HG03354 (cell line): Measurements from ENCODE around the gene ANKS1A.
"Not testable (repeated sequence)": the region's sequence is repeated elsewhere in the genome, so short reads cannot be mapped to it uniquely, and the experiment has no call there.

Experiments
- ATAC-seq: cut with Tn5 transposase; IDR thresholded peaks from one replicate; pipeline ENCODE4 v1.9.1; 2021; ENCODE audit warnings: mild to moderate bottlenecking; ENCODE audit not compliant: unreplicated experiment, poor library complexity, severe bottlenecking

The ANKS1A gene

DNA sequence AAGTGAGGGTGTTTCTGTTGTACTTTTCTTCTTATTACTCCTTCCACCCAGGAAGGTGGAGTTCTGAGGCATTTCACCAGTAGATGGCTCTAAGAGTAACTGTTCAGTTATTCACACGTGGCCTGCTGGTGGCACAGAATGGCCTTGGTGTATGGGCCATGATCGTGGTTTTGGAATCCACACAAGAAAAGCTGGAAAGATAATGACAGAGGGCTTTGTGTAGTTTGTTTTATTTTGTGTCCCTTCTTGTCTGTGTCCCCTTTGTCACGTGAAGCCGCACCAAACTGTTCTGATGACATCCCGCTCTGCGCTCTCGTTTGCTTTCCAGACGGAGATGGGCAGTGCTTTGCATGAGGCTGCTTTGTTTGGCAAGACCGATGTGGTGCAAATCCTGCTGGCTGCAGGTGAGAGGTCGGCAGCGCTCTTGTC is 93.4 kb downstream of the ANKS1A start:
- ATAC-seq, result no peak

DNA sequence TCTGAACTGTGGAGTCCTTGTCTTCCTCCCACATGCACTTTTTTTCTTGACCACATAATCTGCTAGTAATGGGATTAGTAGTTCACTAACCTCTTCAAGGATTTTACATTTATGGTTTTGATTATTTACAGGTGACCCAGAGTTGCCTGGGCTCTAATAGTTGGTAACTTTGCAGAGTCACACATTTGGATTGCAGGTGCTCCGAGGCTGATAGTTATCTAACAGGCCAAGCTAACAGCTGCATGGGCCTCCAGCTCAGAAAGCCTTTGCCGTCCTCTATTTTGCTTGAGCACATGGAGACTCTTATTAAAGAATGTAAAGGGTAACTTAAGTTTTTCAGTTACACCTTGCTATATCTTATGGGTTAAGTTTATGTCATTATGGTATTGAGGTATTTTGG is 95.4 kb downstream of the ANKS1A start:
- no peak for ATAC-seq

DNA sequence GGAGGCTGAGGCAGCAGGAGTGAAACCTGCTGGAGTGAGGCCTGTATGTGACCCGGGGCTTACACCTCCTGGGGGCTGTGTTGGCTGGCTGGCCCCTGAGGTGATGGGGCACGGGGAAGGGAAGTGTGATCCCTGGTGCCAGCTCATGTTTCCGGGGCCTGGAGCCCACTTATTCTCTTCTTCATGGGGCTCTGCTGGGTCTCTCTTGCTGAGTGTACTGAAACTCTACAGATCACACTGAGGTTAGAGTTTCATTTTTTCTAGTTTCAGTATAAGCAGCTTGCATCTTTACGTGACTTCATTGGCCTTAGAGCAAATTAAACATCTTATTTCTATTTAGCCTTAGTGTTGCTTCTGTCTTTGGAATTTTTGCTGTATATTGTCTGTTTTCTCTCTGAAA is 96.2 kb downstream of the ANKS1A start:
- no peak for ATAC-seq

DNA sequence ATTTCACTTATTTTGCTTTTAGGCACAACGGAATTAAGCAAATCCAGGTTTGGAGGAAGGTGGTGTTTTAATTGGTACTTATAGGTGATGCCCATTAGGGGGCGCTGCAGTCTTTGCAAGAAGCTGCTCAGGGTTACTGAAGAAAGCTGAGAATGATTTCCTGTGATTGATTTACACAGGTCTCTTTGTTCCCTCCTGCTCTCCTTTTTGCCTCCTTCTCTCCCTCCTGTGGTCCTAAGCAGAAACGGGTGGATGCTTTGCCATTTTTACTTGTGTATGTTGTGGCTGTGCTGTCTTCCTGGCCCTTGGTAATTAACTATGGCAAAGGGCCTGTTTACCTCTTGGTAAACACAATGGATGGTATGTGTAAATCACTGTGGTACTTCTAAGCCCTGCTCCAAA is 97.8 kb downstream of the ANKS1A start:
- no peak for ATAC-seq

DNA sequence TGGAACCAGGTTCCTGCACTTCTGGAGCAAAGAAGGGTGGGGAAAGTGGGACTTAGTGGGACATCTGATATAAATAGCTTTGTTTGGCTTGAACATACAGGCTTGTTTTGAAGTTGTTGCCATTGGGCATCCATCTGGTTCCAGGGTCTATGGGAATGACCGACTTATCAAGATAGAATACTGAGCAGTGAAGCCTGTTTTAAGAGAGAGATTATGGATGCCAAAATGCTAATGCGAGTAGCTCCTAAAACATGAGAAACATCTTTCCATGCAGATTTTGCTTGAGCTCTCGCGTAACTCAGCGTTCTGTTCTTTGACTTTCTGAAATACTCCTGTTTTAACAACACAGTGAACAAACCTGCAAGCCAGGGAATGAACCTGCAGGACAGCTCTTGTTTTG is 98.5 kb downstream of the ANKS1A start:
- ATAC-seq, result no peak

DNA sequence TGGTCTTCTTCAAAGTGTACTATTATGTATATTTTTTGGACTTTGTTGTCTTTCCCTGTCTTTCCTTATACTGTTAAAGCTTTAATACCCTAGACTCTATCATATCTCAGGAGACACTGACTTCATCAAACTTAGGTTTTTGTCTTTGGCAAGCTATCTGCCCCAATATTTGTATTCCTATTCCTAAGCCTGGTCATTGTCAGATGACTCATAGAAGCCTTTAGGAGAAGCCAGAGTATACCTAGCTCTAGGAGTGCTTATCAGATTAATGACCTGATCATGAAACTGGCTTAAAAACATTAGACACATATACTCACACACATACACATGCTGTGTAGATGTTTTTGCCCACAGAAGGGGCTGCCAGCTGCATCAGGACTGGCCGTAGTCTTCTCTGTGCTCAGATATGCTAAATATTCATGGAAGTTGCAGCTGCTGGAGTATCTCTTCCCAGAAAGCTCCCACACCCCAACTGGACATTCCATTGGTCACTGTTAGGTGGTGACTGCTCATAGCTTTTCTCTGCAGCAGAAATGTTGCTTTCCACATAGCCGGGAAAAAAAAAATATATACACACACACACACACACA is 102.0 kb downstream of the ANKS1A start:
- ATAC-seq, result no peak

DNA sequence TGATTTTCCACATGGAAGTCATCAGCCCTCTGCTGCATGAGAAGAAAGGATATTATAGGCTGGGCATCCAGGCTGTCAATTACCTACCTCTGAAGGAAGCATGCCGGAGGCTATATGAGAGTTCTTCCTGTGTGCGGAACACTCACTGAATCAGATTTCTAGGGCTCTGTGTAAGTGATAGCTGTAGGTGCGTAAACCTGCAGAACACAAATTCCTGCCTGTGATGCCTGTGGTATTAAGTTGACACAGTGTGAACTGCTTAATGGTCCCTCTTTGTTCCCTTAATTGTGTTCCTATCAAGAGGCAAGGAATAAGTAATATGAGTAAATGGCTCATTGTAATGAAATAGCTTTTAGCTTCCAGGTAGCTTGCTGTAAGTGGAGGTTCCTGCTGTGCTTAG is 103.3 kb downstream of the ANKS1A start:
- no peak for ATAC-seq

DNA sequence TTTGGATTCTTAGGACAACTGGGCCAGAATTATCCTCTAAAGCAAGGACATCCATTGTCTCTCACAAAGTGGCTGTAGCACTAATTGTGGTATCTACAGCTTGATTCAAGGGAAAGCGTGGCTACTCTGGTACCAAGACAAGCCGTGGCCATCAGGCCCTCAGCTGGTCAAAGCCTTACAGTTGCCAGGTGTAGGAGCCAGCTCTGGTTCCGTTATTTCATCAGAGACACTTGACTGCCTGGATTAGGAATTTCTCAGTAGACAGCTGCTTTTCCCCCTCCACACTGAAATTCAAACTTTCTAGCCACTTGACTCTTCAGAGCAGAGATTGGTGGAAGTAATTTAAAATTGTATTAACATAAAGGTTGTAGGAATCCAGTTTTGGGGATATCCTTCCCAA is 104.2 kb downstream of the ANKS1A start:
- no peak for ATAC-seq

DNA sequence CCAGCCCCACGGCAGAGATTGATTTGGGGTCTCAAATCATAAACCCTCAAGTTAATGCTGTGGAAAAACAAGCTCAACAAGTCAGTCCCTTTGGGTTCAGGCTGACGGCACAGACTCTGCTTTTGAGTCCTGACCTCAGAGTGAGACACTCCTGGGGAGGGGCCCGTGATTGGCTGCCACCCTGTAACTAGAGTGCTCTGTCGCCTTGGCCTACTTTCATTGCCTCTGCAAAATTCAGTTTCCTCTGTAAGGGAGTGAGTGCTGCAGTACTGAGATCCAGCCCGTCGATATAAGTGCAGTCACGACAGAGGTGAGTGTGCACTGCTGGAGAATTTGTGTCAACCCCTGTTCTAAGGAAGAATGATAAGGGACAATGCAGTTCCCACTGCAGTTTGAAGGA is 105.6 kb downstream of the ANKS1A start:
- no peak for ATAC-seq

DNA sequence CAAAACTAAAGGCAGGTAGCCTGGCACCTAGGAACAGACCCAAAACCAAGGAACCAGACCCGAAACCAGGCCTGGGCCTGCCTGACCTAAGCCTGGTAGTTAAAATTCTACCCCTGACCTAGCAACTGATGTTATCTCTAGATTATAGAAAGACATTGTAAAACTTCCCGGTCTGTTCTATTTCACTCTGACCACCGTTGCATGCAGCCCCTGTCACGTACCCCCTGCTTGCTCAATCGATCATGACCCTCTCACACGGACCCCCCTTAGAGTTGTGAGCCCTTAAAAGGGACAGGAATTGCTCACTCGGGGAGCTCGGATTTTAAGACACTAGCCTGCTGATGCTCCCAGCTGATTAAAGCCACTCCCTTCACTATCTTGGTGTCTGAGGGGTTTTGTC is 109.4 kb downstream of the ANKS1A start:
- ATAC-seq, result not testable (repeated sequence)

DNA sequence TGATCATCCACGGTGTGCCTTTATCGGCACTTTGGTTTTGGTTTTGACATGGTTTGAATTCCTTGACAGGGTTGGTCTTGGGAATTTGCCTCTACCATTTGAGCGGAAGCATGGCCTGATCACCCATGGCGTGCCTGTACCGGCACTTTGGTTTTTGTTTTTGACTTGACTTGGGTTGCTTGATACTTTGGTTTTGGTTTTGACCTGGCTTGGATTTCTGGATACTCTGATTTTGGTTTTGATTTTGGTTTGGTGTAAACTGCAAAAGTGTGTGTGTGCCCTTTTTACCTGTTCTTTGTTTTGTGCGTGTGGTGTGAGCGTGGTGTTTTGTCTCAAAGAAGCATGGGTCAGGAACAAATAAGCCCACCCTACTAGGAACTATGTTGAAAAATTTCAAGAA is 110.1 kb downstream of the ANKS1A start:
- ATAC-seq, result not testable (repeated sequence)

DNA sequence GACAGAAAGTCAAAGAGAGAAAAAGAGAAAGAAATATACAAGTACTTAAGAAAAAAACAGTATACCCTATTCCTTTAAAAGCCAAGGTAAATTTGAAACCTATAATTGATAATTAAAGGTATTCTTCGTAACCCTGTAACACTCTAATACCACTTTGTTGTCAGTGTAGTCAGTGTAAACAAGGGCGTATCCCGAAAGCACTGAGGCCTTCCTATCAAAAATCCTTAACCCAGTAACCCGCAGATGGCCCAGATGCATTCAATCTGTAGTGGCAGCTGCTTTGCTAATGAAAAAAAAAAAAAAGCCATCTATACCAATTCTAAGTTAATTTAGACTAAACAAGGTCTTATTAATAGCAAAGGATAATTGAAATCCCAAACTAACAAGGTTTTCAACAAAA is 110.9 kb downstream of the ANKS1A start:
- not testable (repeated sequence) for ATAC-seq

DNA sequence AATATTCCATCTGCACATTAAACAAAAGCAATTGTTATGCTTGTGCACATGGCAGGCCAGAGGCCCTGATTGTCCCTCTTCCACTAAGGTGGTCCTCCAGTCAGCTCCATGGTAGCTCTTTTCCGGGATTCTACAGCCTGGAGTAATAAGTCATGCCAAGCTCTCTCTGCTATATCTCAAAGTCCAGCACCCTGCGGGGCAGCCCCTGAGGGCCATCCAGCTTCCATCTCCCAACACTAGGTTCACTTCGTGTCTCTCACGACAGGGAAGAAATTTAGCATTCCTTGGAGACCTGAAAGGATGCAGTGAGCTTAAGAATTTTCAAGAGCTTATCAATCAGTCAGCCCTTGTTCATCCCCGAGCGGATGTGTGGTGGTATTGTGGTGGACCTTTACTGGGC is 112.3 kb downstream of the ANKS1A start:
- ATAC-seq, result not testable (repeated sequence)

DNA sequence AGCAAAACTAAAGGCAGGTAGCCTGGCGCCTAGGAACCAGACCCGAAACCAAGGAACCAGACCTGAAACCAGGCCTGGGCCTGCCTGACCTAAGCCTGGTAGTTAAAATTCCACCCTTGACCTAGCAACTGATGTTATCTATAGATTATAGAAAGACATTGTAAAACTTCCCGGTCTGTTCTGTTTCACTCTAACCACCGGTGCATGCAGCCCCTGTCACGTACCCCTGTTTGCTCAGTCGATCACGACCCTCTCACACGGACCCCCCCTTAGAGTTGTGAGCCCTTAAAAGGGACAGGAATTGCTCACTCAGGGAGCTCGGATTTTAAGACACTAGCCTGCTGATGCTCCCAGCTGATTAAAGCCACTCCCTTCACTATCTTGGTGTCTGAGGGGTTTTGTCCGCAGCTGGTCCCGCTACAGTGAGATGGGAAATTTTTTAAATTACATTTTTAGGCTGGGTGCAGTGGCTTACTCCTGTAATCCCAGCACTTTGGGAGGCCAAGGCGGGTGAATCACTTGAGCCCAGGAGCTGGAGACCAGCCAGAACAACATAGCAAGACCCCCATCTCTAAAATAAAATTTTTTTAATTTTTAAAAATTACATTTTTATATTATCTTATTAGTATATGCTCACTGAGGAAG is 115.0 kb downstream of the ANKS1A start:
- ATAC-seq, result not testable (repeated sequence)

DNA sequence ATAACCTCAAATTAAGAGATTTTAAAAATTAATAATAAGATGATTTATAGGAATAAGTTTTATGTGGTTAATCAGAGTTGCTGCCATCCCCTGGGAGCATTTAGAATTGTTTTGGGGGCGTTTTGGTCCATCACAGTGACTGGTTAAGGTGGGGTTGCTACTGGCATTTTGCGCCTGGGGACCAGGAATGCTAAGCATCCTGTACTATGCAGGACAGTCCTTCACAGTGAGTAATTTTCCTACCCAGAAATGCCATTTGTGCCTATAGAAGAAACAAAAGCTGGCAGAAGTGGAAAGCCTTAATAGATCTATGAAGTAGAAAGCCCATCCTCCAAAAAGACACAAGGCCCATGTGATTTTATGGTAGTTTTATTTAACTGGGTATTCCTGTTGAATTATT is 118.0 kb downstream of the ANKS1A start:
- no peak for ATAC-seq

DNA sequence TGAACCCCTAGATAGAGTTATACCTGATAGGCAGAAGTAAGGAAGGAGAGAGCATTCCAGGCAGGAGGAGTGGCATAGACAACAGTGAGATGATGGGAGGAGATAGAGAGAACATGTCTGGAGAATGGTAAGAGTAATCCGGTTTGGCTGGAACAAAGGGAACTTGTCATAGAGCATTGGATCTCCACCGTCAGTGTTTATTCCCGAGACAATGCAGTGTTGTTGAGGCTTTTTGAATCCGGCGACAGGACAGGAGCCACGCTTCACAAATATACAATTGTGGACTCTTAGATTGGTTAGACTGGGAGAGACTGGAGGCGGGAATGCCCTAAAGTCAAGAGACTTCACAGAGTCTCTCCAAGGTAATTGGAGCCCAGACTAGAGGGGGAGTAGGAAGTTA is 119.8 kb downstream of the ANKS1A start:
- no peak for ATAC-seq

DNA sequence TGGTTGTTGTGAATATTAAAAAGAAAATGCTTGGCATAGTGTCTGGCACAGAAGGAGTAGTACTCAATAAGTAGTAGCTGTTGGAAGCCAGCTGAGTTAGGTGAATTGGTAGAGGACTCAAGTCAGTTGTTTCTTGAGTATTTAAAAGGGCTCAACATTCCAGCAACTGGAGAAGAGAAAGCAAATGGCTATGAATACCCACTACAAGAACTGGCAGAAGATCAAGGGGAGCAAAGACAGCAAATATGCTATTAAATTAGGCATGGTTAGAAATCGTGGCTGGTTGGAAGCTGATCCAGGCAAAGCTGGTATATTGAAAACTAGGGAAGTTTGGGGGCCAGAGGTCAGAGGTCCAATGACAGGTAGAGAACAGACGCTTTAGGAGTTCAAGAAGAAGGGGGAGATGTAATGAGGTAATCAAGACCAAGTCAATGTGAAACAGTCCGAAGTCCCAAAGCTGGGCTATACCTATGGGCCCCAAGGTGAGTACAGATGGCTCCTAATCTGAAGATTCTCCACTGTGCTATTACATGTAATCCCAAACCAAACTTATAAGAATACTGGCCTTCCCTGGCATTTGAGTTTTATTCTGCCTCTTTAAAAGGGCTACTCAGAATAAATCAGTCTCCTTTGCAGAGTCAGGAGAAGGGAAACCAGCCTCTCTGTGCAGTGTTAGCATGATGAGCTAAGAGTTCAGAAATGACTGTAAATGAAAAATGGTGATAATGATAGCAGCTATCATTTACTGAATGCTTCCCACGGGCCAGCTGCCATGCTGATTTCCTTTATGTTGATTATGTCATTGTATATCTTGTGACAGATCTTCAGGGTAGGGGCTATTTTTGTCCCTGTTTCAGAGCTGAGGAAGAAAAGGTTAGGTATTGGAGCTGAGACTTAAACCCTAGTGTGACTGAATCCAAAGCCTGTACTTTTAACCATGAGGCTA is 122.3 kb downstream of the ANKS1A start:
- ATAC-seq, result peak; percentile 63

DNA sequence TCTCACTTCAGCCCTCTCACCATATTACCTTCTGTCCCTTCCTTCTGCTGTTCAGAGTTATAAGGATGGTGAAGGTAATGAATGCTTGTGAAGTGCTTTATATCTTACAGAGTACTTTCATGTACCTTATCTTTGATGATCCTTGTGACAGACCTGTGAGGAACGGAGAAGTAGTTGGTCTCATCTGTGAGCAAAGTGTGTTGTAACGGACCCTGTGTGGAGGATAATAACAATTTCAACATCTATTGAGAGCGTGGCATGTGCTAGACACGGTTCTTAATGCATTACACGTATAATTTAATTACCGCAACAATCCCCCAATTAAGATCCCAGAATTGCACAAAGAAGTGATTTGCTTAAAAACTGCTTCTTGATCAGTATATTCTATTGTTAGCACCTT is 124.6 kb downstream of the ANKS1A start:
- no peak for ATAC-seq

DNA sequence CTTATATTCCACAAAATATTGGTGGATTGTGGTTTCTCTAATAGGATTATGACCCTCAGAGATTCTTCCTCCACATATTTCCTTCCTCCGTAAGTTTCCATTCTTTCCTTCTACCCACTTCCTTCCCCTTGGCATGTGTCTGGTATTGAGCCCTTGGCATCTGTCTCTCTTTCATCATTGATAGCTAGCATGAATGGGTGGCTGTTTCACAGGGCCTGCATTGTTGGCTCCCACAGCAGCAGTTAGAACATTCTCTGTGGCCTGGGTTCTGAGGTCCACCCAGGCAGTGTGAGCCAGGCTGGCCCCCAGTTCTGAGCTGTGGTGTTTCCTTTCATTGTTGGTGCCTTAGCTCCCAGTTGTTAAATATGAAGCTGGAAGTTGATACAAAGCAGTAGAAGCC is 125.3 kb downstream of the ANKS1A start:
- no peak for ATAC-seq

DNA sequence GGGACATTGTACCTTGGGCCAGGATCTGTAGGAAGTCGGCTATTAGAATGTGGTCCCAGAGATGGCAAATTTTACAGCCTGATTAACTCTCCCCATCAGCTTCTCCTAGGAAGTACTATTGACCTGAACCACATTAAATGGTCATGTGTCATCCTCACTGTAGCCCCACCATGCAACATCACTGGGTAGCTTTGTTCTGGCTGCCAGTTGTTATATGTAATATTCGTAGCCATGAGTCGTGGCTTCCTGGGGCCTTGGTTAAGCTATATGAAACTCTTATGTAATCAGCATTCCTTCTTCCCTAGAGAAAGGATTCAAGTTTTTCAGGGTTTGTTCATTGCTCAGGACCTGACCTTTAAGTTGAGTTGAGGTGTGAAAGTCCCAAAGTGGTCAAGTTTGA is 125.7 kb downstream of the ANKS1A start:
- no peak for ATAC-seq

DNA sequence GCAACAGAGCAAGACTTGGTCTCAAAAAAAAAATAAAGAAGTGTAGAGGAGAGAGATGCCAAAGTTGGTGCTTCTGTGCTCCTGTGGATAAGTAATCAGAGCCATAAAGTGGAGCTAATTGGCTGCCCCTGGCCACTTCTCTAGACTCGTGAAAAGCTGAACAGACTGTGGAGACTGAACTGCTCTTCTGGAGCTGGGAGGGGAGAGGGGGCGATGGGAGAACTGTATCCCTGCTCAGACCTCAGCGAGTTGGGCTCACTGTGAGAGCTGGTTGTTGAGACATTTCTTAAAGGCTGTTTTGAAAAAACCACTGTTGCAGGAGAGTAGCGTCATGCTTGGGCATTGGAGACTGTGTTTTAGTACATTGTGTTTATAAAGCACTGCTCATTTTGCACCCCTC is 126.4 kb downstream of the ANKS1A start:
- ATAC-seq, result no peak
